Measurements from ENCODE around the gene DCLK1.

Gene DCLK1

GRCh38 chr13:35857769-35858168, 273.4 kb downstream of the DCLK1 start:
- H3K36me3 Mint-ChIP-seq (ENCODE audit: low read depth), result no peaks in the 10 kb centered on the region
- H3K27ac Mint-ChIP-seq, result no peak overlapping the region
- DNase-seq (ENCODE audit: low spot score), result no peak
- no peaks in the 10 kb centered on the region for H3K4me1 Mint-ChIP-seq (ENCODE audit: low read depth)
- no peak overlapping the region for H3K4me3 Mint-ChIP-seq
- H3K9me3 Mint-ChIP-seq, result peaks cover 3% of the 10 kb centered on the region
- peaks cover 7% of the 10 kb centered on the region for H3K27me3 Mint-ChIP-seq (ENCODE audit: low read depth)

DNA sequence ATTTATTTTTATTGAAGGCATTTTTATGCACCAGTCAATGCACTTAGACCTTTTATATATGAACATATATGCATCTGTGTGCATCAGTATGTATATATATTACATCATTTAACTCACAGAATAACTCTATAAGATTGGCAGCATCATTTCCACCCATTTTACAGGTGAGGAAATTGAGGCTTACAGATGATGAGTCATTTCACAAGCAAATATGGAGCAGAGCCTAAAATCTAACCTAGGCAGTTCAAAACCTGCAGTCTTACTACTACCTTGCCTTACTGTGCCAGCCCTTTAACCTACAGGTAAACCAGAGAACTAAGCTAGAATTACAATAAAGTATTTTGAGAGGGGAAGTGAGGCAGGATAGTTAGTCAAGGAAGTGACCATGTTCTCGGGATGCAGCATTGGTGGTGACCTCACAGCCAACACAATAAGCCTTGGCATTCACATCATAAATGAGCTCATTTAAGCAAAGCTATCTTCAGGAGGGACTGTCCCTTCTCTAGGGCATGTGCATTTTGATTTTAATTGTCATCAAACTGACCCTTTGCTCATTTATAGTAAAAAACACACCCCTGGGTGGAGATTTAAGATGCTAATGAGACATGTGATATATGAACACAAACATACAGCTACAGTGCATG, 274.3 kb downstream of the DCLK1 start:
- peaks cover 7% of the 10 kb centered on the region for H3K27me3 Mint-ChIP-seq (ENCODE audit: low read depth)
- no peak overlapping the region for H3K27ac Mint-ChIP-seq
- no peaks in the 10 kb centered on the region for H3K36me3 Mint-ChIP-seq (ENCODE audit: low read depth)
- no peak overlapping the region for H3K4me3 Mint-ChIP-seq
- no peak for DNase-seq (ENCODE audit: low spot score)
- no peaks in the 10 kb centered on the region for H3K4me1 Mint-ChIP-seq (ENCODE audit: low read depth)
- peaks cover 3% of the 10 kb centered on the region for H3K9me3 Mint-ChIP-seq

DNA sequence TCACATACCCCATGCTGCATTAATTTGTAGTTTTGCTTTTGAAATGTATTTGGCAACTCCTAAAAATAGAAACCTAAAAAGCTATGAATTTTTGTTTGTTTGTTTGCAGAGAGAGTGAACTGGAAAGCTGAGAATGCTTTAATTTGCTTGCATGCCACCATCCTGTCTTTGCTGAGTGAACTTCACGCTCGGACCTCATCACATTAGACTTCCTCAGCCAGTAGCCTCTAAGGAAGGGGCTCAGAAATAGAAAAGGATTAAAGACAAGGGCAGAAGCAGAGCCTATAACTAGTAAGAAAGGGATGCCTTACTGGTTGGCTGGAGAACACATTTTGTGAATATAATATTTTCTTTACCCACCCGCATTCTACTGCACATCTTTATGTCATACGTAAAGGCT, 275.1 kb downstream of the DCLK1 start:
- Mint-ChIP-seq H3K27me3 (ENCODE audit: low read depth) (peaks cover 7% of the 10 kb centered on the region), H3K27ac (no peak overlapping the region), H3K4me3 (no peak overlapping the region), H3K9me3 (peaks cover 3% of the 10 kb centered on the region), H3K36me3 (ENCODE audit: low read depth) (no peaks in the 10 kb centered on the region), H3K4me1 (ENCODE audit: low read depth) (no peaks in the 10 kb centered on the region)
- no peak for DNase-seq (ENCODE audit: low spot score)

DNA sequence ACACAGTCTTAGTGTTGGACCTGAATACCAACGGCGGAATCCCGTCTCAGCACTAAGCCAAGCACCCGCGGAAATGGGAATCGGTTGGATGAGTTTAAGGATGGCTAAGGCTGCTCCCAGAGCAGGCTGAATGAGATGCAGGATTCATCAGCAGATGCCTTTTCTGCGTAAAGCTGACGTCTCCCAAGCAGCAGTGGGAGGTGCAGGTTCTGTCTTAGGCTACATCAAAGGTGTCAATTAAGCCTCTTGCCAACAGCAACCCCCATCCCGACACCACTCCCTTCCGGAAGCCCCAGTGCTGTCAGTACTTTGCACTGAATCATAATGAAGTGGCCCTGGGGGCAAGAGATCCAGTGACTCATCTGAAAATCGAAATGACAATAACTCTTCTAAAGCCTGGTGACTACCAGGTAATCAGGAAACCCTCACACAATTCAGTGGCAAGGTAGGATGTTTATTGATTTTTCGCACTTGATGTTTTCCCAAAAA, 275.6 kb downstream of the DCLK1 start:
- Mint-ChIP-seq H3K36me3 (ENCODE audit: low read depth) (no peaks in the 10 kb centered on the region), H3K9me3 (peaks cover 3% of the 10 kb centered on the region), H3K27ac (no peak overlapping the region), H3K27me3 (ENCODE audit: low read depth) (peaks cover 7% of the 10 kb centered on the region), H3K4me1 (ENCODE audit: low read depth) (no peaks in the 10 kb centered on the region), H3K4me3 (no peak overlapping the region)
- no peak for DNase-seq (ENCODE audit: low spot score)

DNA sequence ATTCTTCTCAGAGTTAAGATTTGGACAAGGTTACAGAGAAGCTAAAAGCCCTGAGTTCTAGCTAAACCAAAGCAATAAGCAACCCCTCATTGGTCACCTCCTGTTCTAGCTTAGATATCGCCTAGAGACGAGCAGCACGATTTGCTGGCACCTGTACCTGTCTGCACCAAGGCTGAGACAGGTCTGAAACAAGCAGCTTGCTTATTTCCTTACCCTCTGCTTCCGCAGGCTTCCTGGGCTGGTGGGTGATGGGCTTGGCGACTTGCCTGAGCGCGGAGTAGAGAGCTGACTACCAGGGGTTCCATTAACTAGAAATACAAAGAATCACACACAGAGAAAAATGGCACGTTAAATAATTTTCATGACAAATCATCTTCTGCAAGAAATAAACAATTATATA, 276.9 kb downstream of the DCLK1 start:
- Mint-ChIP-seq H3K36me3 (ENCODE audit: low read depth) (no peaks in the 10 kb centered on the region), H3K9me3 (peaks cover 1% of the 10 kb centered on the region), H3K27me3 (ENCODE audit: low read depth) (peaks cover 7% of the 10 kb centered on the region), H3K4me1 (ENCODE audit: low read depth) (no peaks in the 10 kb centered on the region), H3K4me3 (no peak overlapping the region), H3K27ac (no peak overlapping the region)
- no peak for DNase-seq (ENCODE audit: low spot score)

DNA sequence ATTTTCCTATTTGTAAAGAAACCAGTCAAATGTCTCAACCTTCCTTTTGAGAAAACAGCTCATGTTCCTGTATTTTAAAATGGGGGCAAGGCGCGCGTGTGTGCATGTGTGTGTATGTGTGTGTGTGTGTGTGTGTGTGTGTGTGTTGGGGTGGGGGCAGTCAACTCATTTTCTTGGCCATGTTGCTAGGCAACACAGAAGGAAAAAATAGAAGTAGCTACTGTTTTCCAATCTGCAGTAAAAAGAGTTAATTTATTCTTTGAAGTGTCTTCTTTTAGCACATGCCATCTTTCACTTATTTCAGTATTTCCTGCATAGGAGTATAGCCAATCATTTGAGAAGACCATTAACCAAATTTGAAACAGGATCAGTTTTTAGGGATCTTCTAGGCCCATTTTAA, 279.3 kb downstream of the DCLK1 start:
- no peaks in the 10 kb centered on the region for H3K9me3 Mint-ChIP-seq
- no peaks in the 10 kb centered on the region for H3K4me1 Mint-ChIP-seq (ENCODE audit: low read depth)

GRCh38 chr13:35851356-35851755, 279.8 kb downstream of the DCLK1 start:
- Mint-ChIP-seq H3K4me1 (ENCODE audit: low read depth) (no peaks in the 10 kb centered on the region), H3K9me3 (no peaks in the 10 kb centered on the region), H3K36me3 (ENCODE audit: low read depth) (no peaks in the 10 kb centered on the region), H3K4me3 (no peak overlapping the region), H3K27ac (no peak overlapping the region), H3K27me3 (ENCODE audit: low read depth) (peaks cover 7% of the 10 kb centered on the region)
- no peak for DNase-seq (ENCODE audit: low spot score)

More for the DNA sequence above, 279.3 kb downstream of the DCLK1 start:
- Mint-ChIP-seq H3K27me3 (ENCODE audit: low read depth) (peaks cover 7% of the 10 kb centered on the region), H3K36me3 (ENCODE audit: low read depth) (no peaks in the 10 kb centered on the region), H3K4me3 (no peak overlapping the region), H3K27ac (no peak overlapping the region)
- DNase-seq (ENCODE audit: low spot score), result no peak

GRCh38 chr13:35850569-35850968, 280.6 kb downstream of the DCLK1 start:
- no peak overlapping the region for H3K27ac Mint-ChIP-seq
- H3K9me3 Mint-ChIP-seq, result no peaks in the 10 kb centered on the region
- no peaks in the 10 kb centered on the region for H3K4me1 Mint-ChIP-seq (ENCODE audit: low read depth)
- no peak for DNase-seq (ENCODE audit: low spot score)
- H3K36me3 Mint-ChIP-seq (ENCODE audit: low read depth), result no peaks in the 10 kb centered on the region
- peaks cover 3% of the 10 kb centered on the region for H3K27me3 Mint-ChIP-seq (ENCODE audit: low read depth)
- no peak overlapping the region for H3K4me3 Mint-ChIP-seq

DNA sequence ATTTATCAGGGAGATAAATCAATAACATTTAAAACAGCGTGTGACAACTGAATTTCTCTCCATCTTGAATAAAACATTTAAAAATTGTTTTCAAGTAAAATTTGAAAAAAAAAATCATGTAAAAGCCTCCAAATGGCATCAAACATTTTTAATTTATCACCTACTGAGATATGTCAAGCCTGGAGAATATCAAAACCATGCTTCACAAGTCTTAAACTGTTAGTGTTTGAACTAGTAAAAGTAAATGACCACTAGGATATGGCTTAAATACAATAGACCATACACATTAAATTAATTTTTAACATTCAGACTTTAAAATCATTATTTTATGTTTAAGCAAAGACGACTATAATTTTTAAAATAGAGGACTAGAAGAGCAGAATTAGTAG, 281.9 kb downstream of the DCLK1 start:
- no peaks in the 10 kb centered on the region for H3K9me3 Mint-ChIP-seq
- H3K27me3 Mint-ChIP-seq (ENCODE audit: low read depth), result no peaks in the 10 kb centered on the region
- H3K4me1 Mint-ChIP-seq (ENCODE audit: low read depth), result no peaks in the 10 kb centered on the region
- H3K36me3 Mint-ChIP-seq (ENCODE audit: low read depth), result no peaks in the 10 kb centered on the region
- DNase-seq (ENCODE audit: low spot score), result no peak
- no peak overlapping the region for H3K4me3 Mint-ChIP-seq
- H3K27ac Mint-ChIP-seq, result no peak overlapping the region

GRCh38 chr13:35848336-35849255, 282.6 kb downstream of the DCLK1 start:
- no peak for DNase-seq (ENCODE audit: low spot score)
- Mint-ChIP-seq H3K27ac (no peak overlapping the region), H3K4me1 (ENCODE audit: low read depth) (no peaks in the 10 kb centered on the region)

DNA sequence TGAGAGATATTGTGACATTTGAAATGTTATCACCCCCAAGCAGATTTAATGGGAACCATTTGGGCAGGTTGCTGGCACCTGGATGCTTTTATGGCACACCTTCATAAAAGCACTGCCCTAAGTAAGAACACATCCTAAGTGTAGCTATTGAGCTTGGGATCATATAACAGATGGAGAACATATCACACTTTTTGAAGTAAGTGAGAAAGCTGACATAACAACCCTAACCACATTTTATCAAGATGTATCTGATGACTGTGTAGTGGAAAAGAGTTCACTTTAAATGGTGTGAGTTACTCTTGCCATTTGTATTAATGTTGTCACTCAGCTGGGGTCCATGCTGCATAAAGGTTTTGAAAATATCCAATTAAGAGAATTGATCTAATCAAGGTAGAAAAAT, 287.9 kb downstream of the DCLK1 start:
- H3K27me3 Mint-ChIP-seq (ENCODE audit: low read depth), result no peaks in the 10 kb centered on the region
- DNase-seq (ENCODE audit: low spot score), result no peak
- no peak overlapping the region for H3K27ac Mint-ChIP-seq
- H3K36me3 Mint-ChIP-seq (ENCODE audit: low read depth), result no peaks in the 10 kb centered on the region
- H3K4me3 Mint-ChIP-seq, result no peak overlapping the region
- no peaks in the 10 kb centered on the region for H3K9me3 Mint-ChIP-seq
- no peaks in the 10 kb centered on the region for H3K4me1 Mint-ChIP-seq (ENCODE audit: low read depth)

More at GRCh38 chr13:35848336-35849255, 282.6 kb downstream of the DCLK1 start:
- Mint-ChIP-seq H3K36me3 (ENCODE audit: low read depth) (no peaks in the 10 kb centered on the region), H3K27me3 (ENCODE audit: low read depth) (no peaks in the 10 kb centered on the region), H3K9me3 (no peaks in the 10 kb centered on the region), H3K4me3 (no peak overlapping the region)

- H3K9me3 Mint-ChIP-seq, result no peaks in the 10 kb centered on the region
- no peaks in the 10 kb centered on the region for H3K36me3 Mint-ChIP-seq (ENCODE audit: low read depth)
- H3K4me3 Mint-ChIP-seq, result no peak overlapping the region
Observed at GRCh38 chr13:35841060-35841521, 290.1 kb downstream of the DCLK1 start.

GRCh38 chr13:35839806-35840205, 291.4 kb downstream of the DCLK1 start:
- Mint-ChIP-seq H3K4me1 (ENCODE audit: low read depth) (no peaks in the 10 kb centered on the region), H3K4me3 (no peak overlapping the region), H3K27me3 (ENCODE audit: low read depth) (no peaks in the 10 kb centered on the region), H3K27ac (no peak overlapping the region), H3K36me3 (ENCODE audit: low read depth) (no peaks in the 10 kb centered on the region), H3K9me3 (no peaks in the 10 kb centered on the region)
- DNase-seq (ENCODE audit: low spot score), result no peak

More at GRCh38 chr13:35841060-35841521, 290.1 kb downstream of the DCLK1 start:
- H3K27ac Mint-ChIP-seq, result no peak overlapping the region
- no peaks in the 10 kb centered on the region for H3K27me3 Mint-ChIP-seq (ENCODE audit: low read depth)
- no peak for DNase-seq (ENCODE audit: low spot score)
- no peaks in the 10 kb centered on the region for H3K4me1 Mint-ChIP-seq (ENCODE audit: low read depth)

GRCh38 chr13:35838356-35838755, 292.8 kb downstream of the DCLK1 start:
- Mint-ChIP-seq H3K27me3 (ENCODE audit: low read depth) (no peaks in the 10 kb centered on the region), H3K9me3 (no peaks in the 10 kb centered on the region), H3K4me1 (ENCODE audit: low read depth) (no peaks in the 10 kb centered on the region), H3K27ac (no peak overlapping the region), H3K4me3 (no peak overlapping the region), H3K36me3 (ENCODE audit: low read depth) (no peaks in the 10 kb centered on the region)
- DNase-seq (ENCODE audit: low spot score), result no peak
